Measurements from ENCODE around the gene ERMAP.
"Not testable (repeated sequence)": the region's sequence is repeated elsewhere in the genome, so short reads cannot be mapped to it uniquely, and the experiment has no call there.

ERMAP gene

DNA sequence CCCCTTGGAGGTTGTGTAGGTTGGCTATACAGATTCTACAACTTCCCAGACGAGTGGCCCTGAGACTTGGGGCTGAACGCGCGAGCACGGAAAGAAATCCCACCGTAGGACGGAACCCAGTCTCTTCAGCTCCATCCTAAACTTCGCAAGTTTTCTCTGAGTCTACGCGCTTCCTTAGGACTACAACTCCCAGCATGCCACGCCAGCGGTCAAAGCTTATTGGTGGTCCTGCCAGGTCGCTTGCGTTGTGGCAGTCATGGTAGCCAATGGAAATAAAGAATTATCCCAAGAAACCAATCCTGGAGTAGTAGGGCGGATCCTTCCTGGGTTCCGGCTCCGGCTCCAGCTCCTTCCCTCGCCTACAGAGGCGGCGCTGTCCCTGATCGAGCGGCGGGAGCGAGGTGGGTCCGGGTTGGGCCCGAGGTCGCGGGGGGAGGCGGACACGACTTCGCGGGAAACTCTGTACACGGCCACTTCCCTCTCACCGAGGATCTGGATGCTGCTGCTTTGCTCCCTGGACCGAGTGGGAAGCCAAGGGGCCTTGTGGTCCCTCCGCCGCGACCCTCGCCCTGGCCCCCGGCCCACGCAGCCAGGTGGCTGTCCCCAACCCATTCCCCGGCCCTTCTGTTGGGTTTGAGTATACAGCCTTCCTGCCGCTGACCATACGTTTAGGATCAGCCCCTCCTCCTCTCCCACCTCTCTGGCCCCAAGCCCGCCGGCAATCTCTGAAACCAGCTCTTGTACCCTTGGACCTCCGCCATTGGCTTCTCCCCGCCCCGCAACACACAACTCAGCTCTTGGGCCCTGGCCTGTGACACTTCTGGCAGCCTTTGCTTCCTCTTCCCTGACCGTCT is 29.6 kb downstream of the ERMAP start, which contains the start of gene ZNF691:
Gene ZNF691, plus strand, starts transcription at position 357 of the 854 bp plus-strand sequence. CDS start 3,046 bp downstream, outside the sequence.
- peak; percentile 90 for DNase-seq

DNA sequence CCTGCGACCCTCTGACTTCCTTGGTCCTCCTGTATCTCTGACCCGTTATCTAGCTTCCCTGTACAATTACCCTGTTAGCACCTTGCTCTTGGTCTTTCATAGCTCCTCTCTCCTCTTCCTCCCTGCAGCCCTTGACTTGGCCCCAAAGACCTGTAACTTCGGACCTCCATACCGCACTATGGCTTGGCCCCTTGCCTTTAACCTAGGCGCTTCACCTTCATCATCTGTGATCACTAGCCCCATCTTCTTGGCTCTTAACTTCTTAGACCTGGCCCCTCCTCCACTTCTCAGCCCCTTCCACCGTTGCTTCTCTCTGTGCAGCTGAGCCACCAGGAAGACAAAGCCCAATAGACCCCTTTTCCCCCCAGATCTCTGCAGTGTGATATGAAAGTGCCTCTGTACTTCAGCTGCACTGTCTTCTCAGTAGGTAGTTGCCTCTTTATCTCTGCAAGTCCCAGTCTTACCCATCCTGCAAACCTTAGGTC is 30.2 kb downstream of the ERMAP start:
- DNase-seq, result no peak

DNA sequence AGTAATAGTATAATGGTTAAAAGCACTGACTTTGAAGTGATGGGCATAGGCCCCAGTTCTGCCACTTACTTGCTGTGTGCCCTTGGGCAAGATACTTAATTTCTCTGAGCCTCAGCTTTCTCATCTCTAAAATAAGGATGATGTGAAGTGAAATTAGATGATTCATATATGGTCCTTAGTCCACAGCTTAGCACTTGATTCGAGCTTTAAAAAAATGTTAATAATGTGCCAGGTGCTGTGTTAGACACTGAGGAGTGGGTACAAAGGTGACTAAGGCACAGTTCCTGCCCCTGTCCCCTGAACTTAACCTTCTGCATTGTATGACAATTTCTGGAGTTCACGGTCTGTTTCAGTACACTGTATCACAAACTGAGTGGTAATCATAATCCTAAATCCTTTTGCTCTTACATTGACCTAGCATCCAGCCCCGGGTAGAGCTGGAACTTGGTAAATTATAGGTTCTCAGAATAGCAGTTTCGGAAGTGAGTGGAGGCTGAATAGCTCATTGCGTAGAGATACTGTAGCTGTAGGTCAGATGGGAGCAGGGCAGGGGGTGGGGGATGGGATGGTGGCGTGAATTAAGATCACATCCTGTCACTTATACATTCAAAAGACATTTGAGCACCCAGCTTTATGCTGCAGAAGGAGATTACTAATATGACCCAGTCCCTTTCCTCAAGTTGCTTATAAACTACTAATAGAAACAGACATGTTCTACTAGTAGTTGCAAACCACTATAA is 31.0 kb downstream of the ERMAP start:
- DNase-seq, result no peak

DNA sequence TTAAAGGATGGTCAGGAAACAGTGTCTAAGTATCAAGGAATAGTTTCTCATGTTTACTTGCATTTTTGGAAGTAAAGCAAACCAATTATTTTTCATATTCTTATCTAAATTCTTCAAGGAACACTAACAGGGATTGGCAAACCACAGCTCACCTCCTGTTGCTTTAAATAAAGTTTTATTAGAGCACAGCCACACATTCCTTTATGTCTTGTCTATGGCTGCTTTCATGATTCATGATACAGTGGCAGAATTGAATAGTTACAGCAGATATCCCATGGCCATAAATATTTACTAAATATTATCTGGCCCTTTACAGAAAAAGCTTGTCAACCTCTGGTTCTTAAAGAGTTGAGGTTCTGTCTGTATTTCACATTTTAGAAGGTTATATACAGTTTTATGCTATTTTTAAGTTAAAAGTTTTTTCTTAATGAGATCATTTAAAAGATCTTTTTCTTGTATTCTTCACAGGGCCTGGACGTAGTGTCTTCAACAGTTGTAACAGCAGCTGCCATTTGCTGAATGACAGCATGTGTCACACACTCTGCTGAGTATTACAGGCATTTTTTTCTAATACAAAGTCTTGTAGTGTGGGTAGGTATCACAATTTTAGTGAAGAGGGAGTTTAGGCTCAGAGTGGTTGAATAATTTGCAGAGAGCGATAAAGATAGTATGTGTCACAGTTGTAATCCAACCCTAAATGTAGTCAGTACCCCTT is 32.1 kb downstream of the ERMAP start:
- DNase-seq, result no peak

DNA sequence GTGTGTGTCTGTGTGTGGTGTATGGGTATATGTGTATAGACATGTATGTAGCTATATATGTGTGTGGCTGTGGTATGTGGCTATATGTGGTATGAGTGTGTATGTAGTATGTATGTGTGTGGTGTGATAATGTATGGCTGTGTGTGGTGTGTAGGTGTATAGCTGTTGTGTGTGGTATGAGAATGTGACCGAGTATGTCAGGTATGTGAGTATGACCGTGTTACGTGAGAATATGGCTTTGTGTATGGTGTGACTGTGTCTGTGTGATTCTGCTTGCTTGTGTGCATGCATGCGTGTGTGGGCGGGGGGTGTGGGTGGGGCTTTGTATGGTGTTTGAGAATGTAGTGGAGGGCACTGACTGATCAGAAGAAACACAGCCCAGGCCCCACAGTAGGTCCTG is 33.0 kb downstream of the ERMAP start:
- no peak for DNase-seq

DNA sequence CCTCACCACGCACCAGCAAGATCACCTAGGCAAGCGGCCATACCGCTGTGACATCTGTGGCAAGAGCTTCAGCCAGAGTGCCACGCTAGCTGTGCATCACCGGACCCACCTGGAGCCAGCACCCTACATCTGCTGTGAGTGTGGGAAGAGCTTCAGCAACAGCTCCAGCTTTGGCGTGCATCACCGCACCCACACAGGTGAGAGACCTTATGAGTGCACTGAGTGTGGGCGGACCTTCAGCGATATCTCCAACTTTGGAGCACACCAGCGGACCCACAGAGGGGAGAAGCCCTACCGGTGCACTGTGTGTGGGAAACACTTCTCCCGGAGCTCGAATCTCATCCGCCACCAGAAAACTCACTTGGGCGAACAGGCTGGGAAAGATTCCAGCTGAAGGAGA is 34.5 kb downstream of the ERMAP start:
- no peak for DNase-seq

DNA sequence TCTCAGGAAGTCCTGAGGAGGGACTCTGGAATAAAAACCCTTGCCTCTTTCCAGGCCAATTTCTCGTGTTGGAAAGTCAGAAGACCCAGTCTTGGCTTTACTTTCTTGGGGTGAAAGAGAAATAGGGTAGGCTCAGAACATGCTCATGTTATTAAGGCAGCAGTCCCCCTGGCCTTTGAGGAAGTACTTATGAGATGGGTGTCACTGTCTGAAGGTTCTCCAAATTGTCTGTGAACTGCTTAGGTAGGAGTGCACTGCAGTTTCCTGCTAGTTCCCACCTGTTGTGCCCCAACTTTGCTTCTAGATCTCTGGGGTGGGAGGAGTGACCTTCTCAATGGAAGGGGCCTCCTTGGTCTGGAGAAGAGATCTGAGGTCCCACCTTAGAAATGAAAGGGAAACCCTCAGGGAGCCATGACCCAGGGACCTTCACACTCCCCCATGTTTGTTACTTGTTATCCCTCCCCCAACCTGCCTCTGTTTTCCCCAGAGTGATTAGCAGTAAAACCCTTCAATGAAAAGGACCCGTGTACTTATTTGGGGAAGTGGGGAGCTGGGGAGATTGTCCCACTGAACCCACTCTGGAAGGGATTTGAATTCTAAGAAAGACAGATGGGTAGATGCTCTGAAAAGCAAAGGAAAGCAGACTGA is 35.2 kb downstream of the ERMAP start:
- no peak for DNase-seq

DNA sequence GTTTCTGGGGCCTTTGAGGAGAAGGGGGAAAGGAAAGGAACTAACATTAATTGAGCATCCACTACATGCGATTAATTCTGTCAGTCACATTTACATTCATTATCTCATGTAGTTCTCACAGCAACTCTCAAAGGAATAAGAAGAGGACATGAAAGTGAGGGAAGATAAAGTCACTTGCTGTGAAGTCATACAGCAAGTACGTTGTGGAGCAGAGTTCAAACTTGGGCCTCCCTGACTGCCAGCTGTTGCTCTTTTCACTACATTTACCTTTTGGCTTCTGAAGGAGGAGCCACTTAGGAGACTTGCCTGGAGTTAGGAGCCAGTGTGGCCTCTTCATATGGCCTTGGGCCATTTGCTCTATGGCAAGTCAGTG is 35.7 kb downstream of the ERMAP start:
- no peak for DNase-seq

DNA sequence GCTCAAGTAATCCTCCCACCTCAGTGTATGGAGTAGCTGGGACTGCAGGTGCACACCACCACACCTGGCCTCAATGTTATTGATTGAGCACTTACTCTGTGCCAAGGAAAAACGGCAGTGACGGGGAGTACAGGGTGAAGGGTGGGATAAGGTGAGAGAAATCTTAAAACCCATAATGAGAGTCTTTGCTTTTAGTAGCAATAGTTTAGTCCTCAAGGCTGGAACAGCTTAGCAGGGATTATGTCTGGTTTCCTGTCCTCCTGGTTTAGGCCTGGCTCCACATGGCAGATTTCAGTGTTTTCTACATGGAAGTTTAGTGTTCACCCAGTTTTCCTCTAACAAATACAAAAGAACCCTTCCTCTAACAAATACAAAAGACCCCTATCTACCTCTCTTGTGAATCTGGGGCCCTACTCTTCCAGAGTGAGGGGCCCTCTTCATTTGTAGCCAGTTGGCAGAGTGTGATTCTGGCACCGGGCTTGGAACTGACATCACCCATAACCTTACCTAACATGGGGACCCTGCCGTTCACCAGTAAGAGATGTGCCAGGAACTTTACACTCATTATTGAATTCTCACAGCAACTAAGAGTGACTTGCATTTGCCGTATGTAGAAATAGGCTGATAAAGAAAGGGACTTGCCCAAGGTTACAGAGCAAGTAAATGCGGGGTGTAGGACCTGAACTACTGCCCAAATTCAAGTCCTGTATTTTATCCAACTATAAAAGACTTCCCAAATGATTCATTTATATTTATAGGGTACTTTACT is 36.4 kb downstream of the ERMAP start:
- DNase-seq, result no peak

DNA sequence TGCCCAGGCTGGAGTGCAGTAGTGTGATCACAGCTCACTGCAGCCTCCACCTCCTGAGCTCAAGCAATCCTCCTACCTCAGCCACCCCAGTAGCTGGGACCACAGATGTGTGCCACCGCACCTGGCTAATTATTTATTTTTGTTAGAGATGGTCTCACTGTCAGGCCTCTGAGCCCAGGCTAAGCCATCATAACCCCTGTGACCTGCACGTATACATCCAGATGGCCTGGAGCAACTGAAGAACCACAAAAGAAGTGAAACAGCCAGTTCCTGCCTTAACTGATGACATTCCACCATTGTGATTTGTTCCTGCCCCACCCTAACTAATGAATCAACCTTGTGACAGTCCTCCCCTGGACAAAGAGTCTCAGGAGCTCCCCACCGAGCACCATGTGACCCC is 39.6 kb downstream of the ERMAP start:
- not testable (repeated sequence) for DNase-seq

DNA sequence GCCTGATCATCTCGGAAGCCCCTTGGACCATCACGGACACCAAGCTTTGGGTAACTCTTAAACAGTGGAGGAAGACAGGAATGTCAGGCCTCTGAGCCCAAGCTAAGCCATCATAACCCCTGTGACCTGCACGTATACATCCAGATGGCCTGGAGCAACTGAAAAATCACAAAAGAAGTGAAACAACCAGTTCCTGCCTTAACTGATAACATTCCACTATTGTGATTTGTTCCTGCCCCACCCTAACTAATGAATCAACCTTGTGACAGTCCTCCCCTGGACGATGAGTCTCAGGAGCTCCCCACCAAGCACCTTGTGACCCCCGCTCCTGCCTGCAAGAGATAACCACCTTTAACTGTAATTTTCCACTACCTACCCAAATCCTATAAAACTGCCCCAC is 42.4 kb downstream of the ERMAP start:
- DNase-seq, result not testable (repeated sequence)

DNA sequence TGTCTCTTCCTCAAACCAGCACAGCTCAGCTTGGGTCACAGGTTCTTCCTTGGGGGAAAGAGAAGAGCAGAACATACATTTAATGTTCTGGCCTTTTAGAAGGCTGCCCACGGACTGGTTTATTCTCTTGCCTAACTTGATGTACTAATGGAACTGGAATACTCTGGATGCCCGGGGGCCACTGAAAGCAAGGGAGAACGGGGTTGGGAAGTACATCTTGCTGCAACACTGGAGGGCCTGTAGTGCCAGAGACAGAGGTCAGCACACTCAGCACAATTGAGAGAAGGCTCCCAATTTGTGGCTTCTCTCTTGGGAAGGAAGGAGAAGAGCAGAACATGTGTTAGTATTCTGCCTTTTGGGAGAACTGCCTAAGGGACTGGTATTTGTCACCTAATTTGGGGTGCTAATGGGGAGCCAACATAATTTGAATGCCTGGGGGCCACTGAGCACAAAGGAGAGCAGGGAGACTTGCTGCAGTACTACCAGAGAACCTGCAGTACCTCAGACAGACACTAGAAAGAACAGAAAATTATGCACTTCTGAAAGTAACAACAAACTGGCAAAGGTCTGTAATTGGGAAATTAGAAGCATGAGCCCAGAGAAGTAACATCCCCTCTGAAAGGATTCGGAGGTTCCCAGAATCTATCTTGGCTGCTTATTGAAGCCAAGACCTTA is 43.6 kb downstream of the ERMAP start:
- DNase-seq, result no peak

DNA sequence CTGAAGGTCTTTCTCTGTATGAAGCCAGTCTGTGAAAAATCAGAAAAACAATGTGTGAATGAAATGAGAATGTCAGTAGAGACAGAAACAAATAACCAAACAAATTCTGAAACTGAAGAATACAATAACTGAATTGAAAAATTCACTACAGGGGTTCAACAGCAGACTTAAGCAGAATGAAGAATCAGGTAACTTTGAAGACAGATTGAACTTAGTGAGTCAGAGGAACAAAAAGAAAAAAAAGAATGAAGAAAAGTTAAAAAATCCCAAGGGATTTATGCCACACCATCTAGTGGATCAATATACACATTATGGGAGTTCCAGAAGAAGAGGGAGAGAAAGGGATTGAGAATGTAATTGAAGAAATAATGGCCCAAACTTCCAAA is 44.1 kb downstream of the ERMAP start:
- no peak for DNase-seq

DNA sequence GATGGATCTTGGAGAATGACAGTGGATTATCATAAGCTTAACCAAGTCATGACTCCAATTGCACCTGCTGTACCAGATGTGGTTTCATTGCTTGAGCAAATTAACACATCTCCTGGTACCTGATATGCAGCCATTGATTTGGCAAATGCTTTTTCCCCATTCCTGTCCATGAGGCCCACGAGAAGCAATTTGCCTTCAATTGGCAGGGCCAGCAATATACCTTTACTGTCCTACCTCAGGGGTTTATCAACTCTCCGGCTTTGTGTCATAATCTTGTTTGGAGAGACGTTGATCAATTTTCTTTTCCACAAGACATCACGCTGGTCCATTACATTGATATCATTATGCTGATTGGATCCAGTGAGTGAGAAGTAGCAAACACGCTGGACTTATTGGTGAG is 49.6 kb downstream of the ERMAP start:
- DNase-seq, result no peak

DNA sequence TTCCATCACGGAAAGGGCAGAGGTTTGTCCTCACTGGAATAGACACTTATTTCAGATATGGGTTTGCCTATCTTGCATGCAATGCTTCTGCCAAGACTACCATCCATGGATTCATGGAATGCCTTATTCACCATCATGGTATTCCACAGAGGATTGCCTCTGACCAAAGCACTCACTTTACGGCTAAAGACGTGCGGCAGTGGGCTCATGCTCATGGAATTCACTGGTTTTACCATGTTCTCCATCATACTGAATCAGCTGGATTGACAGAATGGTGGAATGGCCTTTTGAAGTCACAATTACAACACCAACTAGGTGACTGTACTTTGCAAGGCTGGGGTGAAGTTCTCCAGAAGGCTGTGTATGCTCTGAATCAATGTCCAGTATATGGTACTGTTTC is 51.5 kb downstream of the ERMAP start:
- DNase-seq, result not testable (repeated sequence)

DNA sequence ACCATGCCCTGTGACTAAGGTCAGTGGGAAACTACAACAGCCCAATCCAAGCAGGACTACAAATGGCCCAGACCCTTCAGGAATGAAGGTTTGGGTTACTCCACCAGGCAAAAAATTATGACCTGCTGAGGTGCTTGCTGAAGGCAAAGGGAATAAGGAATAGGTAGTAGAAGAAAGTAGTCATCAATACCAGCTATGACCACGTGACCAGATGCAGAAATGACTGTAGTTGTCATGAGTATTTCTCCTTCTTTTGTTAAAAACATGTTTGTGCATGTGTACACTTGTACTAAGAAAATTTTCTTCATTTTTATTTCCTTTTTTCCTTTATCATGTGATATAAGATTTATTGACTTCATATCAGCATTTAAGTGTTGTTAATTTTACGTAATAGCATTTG is 52.3 kb downstream of the ERMAP start:
- not testable (repeated sequence) for DNase-seq

DNA sequence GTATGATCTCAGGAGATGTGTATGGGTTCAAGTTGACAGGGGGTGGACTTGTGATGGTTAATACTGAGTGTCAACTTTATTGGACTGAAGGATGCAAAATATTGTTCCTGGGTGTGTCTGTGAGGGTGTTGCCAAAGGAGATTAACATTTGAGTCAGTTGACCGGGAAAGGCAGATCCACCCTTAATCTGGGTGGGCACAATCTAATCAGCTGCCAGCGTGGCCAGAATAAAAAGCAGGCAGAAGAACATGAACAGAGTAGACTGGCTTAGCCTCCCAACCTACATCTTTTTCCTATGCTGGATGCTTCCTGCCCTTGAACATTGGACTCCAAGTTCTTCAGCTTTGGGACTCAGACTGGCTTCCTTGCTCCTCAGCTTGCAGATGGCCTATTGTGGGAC is 52.8 kb downstream of the ERMAP start:
- DNase-seq, result not testable (repeated sequence)

DNA sequence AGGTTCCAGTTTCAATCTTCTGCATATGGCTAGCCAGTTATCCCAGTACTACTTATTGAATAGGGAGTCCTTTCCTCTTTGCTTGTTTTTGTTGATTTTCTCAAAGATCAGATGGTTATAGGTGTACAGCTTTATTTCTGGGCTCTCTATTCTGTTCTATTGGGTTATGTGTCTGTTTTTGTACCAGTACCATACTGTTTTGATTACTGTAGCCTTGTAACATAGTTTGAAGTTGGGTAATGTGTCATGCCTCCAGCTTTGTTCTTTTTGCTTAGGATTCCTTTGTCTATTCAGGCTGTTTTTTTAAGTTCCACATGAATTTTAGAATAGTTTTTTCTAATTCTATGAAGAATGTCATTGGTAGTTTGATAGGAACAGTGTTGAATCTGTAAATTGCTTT is 56.2 kb downstream of the ERMAP start:
- not testable (repeated sequence) for DNase-seq

DNA sequence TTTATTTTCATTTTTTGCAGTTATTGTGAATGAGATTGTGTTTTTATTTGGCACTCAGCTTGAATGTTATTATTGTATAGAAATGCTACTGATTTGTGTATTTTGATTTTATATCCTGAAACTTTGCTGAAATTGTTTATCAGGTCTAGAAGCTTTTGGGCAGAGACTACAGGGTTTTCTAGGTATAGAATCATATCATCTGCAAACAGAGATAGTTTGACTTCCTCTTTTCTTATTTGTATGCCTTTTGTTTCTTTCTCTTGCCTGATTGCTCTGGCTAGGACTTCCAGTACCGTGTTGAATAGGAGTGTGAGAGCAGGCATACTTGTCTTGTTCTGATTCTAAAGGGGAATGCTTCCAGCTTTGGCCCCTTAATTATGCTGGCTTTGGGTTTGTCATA is 56.7 kb downstream of the ERMAP start:
- DNase-seq, result no peak

DNA sequence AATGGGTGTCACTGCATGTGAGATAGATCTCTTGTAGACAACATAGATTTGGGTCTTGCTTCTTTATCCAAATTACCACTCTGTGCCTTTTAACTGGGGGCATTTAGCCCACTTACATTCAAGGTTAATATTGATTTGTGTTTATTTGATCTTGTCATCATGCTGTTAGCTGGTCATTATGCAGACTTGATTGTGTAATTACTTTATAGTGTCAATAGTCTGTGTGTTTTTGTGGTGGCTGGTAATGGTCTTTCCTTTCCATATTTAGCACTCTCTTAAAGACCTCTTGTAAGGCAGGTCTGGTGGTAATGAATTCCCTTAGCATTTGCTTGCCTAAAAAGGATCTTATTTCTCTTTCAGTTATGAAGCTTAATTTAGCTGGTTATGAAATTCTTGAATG is 59.1 kb downstream of the ERMAP start:
- DNase-seq, result no peak

DNA sequence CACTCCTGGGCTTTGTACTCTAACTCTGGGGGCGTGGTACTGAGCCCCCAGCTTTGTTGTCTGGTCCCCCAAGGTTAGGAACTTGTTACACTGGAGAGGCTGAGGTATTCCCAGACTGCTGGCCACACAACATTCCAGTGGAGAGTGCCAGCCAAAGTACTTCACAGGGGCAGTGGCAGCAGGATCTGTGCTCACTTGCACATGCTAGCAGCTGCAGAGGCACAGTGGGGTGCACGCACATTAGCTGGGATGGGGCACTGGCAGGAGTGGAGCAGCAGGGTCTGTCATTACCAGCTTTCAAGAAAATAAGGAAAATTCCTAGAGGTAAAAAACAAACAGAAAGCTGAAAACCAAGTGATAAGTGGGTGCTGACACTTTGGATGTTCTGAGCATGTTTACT is 60.5 kb downstream of the ERMAP start:
- no peak for DNase-seq
